HG02763 (cell line): ENCODE results near the gene RAP1GAP.
"Not testable (repeated sequence)": the region's sequence is repeated elsewhere in the genome, so short reads cannot be mapped to it uniquely, and the experiment has no call there.

Experiments
- ATAC-seq: cut with Tn5 transposase; IDR thresholded peaks from one replicate; pipeline ENCODE4 v1.9.1; 2021; ENCODE audit warnings: mild to moderate bottlenecking, moderate library complexity; ENCODE audit not compliant: unreplicated experiment

Gene RAP1GAP

DNA sequence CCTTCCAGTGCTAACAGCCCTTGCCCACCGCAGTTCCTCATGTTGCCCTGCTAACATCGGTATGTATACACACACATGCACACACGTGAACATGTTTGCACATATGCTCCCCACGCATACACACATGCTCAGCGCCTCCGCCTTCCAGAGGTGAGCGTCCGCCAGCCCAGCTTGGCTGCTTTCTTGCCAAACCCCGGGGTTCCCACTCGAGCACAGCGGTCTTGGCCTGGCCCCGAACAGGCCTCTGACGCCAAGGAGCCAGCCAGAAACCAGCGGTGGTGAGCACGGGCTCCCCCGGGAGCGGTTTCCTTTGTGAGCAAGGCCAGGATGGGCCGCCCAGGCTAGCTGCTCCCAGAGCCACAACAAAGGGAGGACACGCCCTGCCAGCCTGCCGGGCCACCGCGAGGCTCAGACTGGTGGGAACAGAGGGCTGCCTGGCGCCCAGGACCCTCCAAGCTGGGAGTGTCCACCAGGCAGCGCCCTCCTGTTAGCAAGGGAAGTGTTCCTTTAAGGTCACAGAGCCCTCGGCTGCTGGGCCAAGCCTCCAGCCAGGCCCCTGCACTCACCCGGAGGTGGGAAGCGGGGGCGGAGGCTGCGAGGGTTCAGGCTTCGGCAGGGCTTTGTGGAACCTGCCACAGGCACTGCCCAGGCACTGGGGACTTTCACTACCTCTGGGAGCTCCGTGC lies 94.5 kb downstream of the RAP1GAP start:
- ATAC-seq = no peak

DNA sequence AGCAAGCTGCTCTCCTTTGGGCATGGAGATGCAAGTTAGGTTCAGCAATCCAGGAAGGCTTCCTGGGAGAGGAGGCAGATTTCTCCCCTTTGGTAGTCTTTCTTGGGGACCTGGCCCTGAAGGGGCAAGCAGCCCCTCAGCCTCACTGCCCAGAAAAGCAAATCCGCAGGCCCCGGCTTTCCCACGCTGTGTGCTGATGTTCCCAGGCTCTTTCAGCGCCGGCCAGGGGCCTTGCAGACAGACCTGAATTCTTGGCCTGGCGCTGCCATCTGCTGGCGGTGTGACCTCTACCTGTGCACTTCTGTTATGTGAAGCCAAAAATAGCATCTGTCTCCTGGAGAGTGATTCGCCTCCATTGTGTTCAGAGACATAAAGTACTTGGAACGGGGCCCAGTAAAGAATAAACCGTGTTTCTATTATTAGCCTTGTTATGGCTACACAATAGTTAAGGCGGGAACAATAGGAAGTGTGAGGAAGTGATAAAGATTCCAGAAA lies 95.1 kb downstream of the RAP1GAP start:
- ATAC-seq = no peak

DNA sequence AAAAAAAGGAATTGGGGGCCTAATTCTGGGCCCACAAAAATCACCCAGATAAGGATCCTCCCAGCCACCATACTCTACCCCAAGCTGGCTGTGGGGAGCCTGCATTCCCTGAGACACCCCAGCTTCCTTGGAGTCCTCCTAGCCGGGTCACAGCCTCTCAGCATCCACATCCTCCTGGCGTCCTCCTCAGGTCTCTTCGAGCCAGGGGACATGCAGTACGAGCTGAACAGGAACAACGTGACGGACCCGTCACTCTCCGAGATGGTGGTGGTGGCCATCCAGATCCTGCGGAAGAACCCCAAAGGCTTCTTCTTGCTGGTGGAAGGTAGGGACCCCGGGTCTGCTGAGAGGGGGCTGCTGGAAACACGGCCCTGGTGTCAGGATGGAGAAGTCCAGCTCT lies 95.7 kb downstream of the RAP1GAP start:
- ATAC-seq = no peak

GRCh38 chr1:21572735-21573277 lies 96.4 kb downstream of the RAP1GAP start:
- ATAC-seq = no peak

DNA sequence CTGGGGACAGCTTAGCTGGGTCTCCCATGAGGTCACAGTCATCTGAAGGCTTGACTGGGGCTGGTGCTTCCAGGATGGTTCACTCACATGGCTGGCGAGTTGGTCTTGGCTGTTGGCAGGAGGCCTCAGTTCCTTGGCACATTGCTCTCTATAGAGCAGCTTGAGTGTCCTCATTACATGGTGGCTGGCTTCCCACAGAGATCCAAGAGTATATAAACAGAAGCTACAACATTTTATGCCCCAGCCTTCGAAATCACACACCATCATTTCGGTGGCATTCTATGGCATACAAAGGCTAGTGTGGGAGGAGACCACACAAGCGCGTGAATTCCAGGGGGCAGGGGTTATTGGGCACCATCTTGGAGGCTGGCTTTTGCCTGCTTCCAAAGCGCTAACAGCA lies 96.9 kb downstream of the RAP1GAP start:
- no peak for ATAC-seq

DNA sequence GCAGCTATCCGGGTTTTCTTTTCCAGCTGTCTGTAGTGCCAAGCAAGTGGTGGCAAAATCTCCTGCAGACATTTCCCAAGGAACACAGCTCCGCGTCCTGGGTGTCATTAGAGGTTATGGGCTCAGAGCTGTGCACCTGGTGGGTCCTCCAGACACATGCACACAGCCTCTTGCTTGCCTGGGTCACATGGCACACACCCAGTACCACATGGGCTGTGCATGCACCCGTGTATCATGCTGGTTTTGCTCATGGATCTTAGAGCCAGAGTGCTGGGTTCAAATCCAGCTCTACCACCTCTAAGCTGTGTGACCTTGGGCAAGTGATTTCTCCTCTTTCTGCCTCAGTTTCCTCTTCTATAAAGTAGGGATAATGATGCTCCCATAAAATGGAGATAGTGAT lies 98.3 kb downstream of the RAP1GAP start:
- ATAC-seq = no peak

- no peak for ATAC-seq
These were observed 98.7 kb downstream of the RAP1GAP start for GRCh38 chr1:21570528-21570875.

GRCh38 chr1:21569820-21570527 lies 99.2 kb downstream of the RAP1GAP start:
- ATAC-seq = no peak

DNA sequence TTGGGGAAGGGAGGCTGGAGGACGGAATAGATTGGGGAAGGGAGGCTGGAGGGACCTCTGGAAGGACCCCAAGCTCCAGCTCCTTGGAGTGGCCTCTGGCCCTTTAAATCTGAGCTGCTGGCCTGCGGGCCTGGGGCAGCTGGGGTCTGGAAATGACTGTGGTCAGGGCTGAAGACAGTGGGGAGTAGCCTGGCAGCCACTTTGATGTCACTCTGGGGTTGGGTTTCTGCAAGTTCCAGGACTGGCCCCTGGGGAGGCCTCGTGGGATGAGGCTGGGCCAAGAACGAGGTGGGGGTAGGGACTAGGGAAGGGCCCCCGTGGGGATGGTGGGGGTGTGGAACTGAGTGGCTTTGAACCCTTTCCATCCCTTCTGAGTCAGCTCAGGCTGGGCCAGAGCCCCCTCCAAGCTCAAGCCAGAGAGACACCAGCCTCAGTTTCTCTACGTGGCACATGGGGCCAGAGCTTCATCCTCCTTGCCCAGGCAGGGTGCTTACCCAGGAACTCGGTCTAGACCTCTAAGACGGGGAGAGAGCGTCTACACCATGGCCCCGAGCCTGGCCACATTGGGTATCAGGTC lies 100.3 kb downstream of the RAP1GAP start:
- ATAC-seq = no peak

GRCh38 chr1:21568006-21568746 lies 101.0 kb downstream of the RAP1GAP start:
- ATAC-seq = no peak

DNA sequence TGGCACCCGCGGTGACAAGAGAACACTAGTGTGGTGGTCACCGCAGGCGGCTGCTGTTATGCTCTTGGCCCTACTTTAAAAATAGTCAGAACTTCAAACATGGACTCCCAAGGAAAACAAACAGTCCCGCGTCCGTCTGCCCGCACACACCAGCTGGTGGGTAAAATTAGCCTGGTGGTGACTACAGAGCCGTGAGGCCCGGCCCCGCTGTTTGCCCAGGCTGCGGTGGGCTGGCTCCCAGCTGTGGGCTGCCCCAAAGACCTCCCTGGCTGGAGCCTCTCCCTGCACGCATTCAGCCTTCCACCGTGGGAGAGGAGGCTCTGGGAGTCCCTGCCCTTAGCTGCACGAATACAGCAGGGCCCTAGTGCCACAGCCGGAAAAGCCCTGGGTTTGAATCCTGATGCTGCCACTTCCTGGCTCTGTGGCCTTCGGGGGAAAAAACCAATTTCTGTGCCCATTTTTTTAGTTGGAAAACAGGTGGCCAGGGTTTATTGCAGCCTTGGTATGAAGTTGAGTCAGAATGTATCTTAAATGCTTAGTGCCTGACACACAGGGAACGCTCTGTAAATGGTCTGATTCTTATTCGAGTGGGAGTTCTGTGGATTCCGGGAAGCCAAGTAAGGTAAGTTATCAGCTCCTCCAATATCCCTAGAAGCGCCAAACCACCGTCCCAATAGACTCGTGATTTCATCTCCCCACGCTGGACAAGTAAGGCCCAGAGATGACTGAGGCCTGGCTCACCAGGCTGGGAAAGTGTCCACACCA lies 101.7 kb downstream of the RAP1GAP start:
- no peak for ATAC-seq

DNA sequence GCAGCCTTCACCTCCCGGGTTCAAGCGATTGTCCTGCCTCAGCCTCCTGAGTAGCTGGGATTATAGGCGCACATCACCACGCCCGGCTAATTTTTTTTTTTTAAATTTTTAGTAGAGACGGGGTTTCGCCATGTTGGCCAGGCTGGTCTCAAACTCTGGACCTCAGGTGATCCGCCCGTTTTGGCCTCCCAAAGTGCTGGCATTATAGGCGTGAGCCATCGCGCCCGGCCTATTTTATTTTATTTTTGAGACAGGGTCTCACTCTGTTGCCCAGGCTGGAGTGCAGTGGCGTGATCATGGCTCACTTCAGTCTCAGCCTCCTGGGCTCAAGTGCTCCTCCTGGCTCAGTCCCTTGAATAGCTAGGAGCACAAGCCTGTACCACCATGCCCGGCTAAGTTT lies 102.8 kb downstream of the RAP1GAP start:
- not testable (repeated sequence) for ATAC-seq

GRCh38 chr1:21565285-21565684 lies 103.9 kb downstream of the RAP1GAP start:
- no peak for ATAC-seq

DNA sequence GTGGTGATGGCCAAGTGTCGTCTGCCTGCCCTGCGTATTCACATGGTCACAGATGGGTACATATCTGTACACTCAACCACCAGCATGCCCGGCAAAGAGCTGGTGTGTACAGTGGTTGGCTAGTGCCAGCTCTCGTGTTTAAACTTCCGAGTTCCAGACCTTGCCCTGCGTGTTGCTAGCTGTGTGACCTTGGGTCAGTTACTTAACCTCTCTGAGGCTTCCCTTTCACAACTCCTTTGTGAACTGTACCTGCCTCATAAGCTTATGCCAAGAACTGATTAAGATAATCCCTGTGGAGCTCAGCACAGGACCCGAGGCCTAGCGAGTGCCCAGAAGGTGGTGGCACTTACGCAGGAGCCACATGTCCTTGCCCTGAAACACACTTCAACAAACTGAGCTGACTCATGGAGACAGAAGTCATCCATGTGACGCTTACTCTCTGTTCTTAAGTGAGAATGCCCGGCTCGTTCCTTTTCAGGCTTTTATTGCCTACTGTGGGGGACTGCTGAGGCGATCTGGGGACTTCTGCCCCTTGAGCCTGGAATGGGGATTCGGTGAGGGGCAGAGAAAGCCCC lies 104.5 kb downstream of the RAP1GAP start:
- no peak for ATAC-seq

- ATAC-seq = no peak
These were observed 105.2 kb downstream of the RAP1GAP start for GRCh38 chr1:21563971-21564370.

DNA sequence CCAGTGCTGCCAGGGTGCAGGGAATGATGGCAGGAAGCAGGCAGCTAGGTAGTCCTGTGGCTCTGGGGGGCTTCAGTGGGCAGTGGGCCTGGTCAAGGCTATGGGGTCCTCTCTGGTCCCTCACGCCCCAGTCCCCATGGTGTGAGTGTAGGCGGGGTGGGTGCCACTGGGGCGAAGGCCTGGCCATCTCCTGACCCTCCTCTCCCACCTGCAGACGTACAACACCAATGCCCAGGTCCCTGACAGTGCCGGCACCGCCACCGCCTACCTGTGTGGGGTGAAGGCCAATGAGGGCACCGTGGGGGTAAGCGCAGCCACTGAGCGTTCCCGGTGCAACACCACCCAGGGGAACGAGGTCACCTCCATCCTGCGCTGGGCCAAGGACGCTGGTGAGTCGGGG lies 106.3 kb downstream of the RAP1GAP start:
- ATAC-seq = no peak

- no peak for ATAC-seq
These were observed 108.1 kb downstream of the RAP1GAP start for GRCh38 chr1:21560916-21561638.

DNA sequence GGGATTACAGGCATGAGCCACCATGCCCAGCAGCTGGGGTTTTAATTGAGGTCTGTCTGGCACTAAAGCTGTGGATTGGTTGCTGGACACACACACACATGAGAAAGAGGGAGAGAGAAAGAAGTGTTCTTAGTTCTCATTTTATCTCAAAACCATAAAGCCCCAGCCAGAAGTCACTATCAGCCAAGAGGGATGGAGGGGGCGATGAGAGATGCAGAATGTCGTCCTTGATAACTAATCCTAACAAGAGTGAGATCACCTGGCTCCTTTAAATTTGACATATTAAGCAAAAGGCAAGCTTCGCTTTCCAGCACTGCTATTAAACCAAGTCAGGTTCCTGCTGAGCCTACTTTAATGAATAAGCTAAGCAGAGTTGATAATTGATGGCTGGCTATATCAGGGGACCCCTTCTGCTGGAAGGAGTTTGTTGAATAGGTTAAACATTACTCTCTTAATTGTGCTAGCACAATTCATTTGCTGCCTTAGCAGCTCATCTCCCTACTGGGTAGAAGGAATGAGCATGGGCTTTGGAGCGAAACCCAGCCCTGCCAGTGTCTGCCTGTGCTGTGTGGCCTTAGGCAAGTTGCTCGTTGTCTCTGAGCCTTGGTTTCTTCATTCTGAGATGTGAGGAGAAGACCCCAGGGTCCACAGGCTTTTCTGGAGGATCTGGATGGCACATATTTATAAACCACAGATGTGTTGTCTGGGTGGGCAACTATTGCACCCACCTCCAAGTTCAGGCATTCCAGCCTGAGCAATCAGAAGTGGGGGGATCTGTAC lies 109.2 kb downstream of the RAP1GAP start:
- ATAC-seq = no peak
